SK-N-MC (cell line): ENCODE measurements around the gene NSD1.

Source experiments
- EZH2 ChIP-seq: fragments of 200-600 bp; sonication (generic); IDR thresholded peaks from one replicate; pipeline ENCODE4 v1.6.1; 2017; ENCODE audit warnings: antibody characterized with exemption
- FOXP2 ChIP-seq: optimal IDR thresholded peaks from 2 replicates; pipeline ENCODE3; 2011; ENCODE audit warnings: mild to moderate bottlenecking, moderate library complexity; ENCODE audit not compliant: insufficient read depth; ENCODE audit errors: extremely low read length, control extremely low read depth
- POLR2AphosphoS5 ChIP-seq: IDR thresholded peaks from 2 replicates; pipeline ENCODE4 v1.6.1; 2012; ENCODE audit warnings: mild to moderate bottlenecking, low read depth, low read length, borderline replicate concordance

GRCh38 chr5:177141496-177141895, 7.9 kb downstream of the NSD1 start:
- TF ChIP-seq POLR2AphosphoS5 (no peak), EZH2 (no peak), FOXP2 (no peak)
